NT2/D1 (cell line): ENCODE results near the gene CBLB.

Source experiments
- YY1 ChIP-seq: IDR thresholded peaks from 2 replicates; pipeline ENCODE4 v1.6.1; 2011; ENCODE audit not compliant: insufficient read length, insufficient read depth
- ZNF274 ChIP-seq: IDR thresholded peaks from 2 replicates; pipeline ENCODE4 v1.6.1; 2011; ENCODE audit warnings: mild to moderate bottlenecking, low read depth, low read length

DNA sequence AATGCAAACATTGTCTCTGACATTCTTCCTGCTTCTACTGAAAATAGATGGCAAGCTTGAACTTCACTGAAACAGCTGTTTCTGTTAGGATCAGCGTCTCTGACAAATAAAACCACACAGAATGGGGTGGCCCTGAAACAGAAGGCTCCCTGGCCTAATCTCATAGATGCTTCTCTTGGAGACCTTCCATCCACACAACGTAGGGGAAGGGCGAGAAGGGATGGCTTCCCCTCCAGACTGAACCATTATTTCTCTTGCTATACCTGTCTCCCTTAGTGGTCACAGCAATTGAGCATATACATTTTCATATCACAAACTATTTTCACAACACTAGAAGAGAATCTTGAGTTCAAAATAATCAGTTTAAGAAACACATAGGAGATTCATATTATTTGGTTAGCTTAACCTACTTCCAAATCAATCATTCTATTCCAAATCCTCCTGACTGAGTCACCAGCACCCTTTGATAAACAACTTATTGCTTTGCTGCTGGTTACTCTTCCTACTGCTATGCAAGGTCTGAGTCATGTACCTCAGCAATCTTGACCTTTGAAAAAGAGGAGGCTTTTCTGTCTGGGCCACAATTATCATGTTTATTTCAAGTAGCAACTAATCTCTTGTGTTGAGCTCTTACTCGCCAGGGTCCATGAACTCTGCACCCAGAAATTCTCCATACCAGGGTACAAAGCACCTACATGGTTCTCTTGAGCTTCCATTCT, 45.5 kb downstream of the CBLB start:
- TF ChIP-seq YY1 (no peak), ZNF274 (no peak)
